Subcutaneous adipose tissue (tissue), 4 donors: ENCODE measurements around the gene LRFN2. TPM values are rescaled to one million over a fixed set of nuclear protein-coding genes. Genes with fewer than 3 reads are reported as not detected.

ENCODE experiments used
- CTCF ChIP-seq: fragments of 450-650 bp; IDR thresholded peaks from one replicate; pipeline ENCODE4 v1.5.1; 2016; ENCODE audit warnings: low read depth, mild to moderate bottlenecking, control low read depth, antibody characterized with exemption, moderate library complexity
- total RNA-seq, 4 donors: library from RNA; depleted of rRNA; stranded (reverse); fragments of >200 nt; gene quantifications; one replicate each; pipeline ENCODE4 v1.1.0, GENCODE V29; 2016

LRFN2 gene
- total RNA-seq, 4 donors from 2014 or later, result not detected

GRCh38 chr6:40349123-40349900, 237.9 kb downstream of the LRFN2 start:
- no peak for TF ChIP-seq CTCF

- no peak for TF ChIP-seq CTCF
Measured at GRCh38 chr6:40348591-40348990, 238.6 kb downstream of the LRFN2 start.

- TF ChIP-seq CTCF, result no peak
Measured at GRCh38 chr6:40347571-40348011, 239.6 kb downstream of the LRFN2 start.

- no peak for TF ChIP-seq CTCF
Measured at GRCh38 chr6:40346246-40346645, 240.9 kb downstream of the LRFN2 start.

GRCh38 chr6:40344566-40345167, 242.5 kb downstream of the LRFN2 start:
- TF ChIP-seq CTCF, result no peak

- TF ChIP-seq CTCF, result no peak
Measured at GRCh38 chr6:40343877-40344565, 243.1 kb downstream of the LRFN2 start.

GRCh38 chr6:40343318-40343876, 243.8 kb downstream of the LRFN2 start:
- no peak for TF ChIP-seq CTCF
